HL-60/S4 treated with retinoic acid at 250 ng/mL for 4 days and 3 days (cell line): ENCODE data around the gene CEP70.

Source experiments
- in situ Hi-C: fragments of 300-500 bp; cut with MboI; formaldehyde crosslinking; loops from 2 replicates; pipeline ENCODE4 v1.7.0; 2022; ENCODE audit warnings: low sequenced_read_pairs

The CEP70 gene

GRCh38 chr3:138472141-138472825 lies 121.8 kb downstream of the CEP70 start:
- in situ Hi-C loops: no loop called here

GRCh38 chr3:138471481-138471880 lies 122.6 kb downstream of the CEP70 start:
- in situ Hi-C loops: no loop called here

GRCh38 chr3:138470687-138471086 lies 123.4 kb downstream of the CEP70 start:
- in situ Hi-C loops: no loop called here

DNA sequence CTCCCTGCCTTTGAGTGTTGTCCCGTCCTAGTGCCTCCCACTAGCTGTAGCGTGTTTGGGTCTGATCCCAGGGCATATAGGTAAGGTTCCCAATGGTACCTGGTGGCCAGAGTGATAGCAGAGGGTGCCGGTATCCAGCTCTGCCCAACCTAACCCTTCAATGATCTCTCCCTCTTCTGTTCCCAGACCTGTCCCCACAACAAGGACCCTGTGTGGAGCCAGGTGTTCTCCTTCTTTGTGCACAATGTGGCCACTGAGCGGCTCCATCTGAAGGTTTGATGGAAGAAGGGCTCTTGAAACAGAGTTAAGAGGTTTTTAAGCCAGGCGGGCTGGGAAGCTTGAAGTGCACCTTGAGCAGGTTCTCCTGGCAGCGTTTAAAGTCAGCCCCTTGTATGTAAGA lies 124.2 kb downstream of the CEP70 start:
- in situ Hi-C loops: no loop called here

DNA sequence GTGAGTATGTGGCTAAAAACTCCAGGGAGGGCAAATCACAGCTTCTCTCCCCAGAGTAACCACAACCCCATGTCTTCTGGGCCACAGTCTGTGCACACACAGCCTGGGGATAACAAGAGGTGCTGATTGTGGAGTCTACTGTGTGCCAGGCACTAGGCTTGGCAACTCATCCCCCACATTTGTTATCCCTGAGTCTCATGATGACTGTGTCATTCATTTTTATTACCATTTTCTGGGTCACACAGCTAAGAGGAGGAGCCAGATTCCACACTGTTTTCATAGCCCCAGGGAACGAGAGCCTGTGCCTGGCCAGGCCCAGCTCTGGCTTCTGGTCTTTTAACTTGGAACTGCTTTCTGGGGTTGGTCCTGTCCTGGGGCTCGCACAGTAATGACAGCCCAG lies 125.2 kb downstream of the CEP70 start:
- in situ Hi-C loops: no loop called here

DNA sequence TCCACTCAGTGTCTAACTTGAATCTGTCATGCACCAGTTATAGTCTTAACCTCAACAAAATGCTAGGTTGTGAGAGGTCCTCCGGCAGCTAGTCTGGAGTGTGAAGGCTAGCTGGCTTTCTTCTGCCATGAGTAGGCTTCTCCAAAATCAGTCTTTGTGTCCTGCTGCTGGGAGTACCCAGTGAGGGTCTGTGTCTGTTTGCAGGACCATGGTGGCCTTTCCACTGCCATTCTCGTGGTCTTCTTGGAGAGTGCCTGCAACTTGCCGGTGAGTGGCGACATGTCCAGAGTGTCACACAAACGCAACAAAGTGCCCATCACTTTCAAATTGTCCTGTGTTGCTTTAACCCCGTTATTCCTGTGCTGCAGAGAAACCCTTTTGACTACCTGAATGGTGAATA lies 125.6 kb downstream of the CEP70 start:
- in situ Hi-C loops: no loop called here

DNA sequence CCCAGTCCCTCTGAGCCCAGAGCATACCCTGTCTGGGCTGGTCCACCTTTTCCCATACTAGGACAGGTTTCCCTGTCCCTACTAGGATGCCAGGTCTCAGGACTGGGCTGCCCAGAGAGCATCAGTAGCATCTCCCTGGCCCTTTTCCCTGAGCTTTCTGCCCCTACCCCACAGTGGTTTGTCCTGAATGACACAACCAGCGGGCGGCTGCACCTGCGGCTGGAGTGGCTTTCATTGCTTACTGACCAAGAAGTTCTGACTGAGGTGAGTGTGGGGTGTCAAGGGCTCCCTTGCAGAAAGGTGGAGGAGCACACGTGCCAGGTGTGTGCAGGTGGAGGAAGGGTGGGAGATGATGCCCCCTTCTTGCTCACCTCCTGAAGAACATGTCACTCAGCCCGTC lies 126.1 kb downstream of the CEP70 start:
- in situ Hi-C loops: no loop called here

DNA sequence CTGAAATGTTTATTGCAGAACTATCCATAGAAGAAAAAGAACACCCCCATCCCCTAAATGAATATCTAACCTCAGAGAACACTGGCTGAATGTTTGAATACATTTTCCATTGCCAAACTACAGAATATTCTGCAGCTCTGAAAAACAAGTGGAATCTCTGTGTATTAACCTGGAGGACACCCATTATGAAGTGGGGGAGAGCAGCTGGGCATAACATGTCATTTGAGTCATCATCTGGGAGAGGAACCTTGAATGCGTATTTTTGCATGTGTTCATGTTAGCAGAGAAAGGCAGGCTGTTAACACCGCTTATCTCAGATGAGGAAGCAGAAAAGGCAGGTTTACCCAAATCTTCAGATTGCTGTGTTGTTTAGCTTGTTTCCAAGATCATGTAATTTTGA lies 128.1 kb downstream of the CEP70 start:
- in situ Hi-C loops: no loop called here

DNA sequence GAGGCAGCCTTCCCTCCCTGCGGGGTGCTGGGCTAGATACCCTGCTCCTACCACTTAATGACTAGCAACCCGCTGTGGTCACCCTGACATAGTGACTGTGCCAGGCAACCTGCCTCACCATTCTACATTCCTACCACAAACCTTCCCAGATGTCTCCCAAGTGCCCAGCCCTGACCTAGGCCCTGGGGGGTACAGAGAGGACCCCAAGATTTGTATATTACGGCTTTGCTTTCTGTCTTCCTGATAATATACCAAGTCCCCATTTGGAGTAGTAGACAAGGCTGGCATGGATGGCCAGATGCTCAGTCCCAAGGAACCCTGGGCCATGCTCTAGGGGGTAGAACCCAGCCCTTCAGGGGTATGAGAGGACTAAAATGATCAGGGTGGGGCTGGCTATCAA lies 128.6 kb downstream of the CEP70 start:
- in situ Hi-C loops: no loop called here

DNA sequence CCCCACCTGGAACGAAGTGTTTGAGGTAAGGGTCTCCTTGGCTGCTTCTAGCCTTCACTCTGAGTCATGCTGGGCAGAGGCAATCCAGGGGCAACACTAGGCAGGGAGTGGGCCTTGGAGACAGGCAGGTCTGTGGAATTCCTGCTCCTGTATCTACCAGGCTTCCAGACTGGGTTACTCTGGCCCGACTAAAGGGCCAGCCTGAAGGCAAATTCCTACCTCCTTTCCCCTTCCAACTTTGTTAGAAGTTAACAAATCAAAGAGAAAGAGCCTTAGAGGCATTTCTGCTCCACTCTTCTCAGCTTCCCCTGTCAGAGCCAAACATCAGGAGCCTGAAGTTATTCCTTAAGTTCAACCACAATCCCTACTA lies 129.6 kb downstream of the CEP70 start:
- in situ Hi-C loops: no loop called here

DNA sequence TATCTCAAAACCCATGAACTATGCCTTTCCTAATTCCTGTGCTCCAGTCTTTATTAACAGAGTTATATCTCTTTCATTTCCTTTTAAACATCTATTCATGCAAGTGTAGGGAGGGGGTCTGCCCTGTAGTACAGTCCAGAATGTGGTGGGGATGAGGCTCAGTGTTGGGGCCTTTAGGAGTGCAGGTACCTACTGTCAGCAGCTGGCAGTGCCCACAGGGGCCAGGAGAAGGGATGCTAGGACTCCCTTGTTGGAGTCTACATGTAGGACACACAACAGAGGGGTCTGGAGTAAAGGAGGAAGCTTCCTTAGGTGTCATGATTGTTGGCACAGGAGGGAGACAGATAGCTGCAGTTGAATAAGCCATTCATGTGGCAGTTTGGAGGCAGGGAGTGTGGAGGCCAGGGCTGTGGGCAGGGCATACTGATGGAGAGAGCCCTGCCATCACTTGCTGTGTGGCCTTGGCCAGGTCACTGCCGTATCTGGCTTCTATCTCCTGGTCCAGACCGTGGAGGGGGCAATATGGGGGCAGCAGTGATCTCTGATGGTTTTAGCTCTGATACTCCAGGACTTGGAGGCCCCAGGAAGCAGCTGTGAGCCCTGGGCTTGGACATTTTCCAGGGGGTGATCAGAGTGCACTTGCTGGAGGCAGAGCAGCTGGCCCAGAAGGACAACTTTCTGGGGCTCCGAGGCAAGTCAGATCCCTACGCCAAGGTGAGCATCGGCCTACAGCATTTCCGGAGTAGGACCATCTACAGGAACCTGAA lies 130.2 kb downstream of the CEP70 start:
- in situ Hi-C loops: no loop called here

- in situ Hi-C loops: no loop called here
Observed at GRCh38 chr3:138461896-138462295, 132.2 kb downstream of the CEP70 start.

GRCh38 chr3:138461246-138461645 lies 132.8 kb downstream of the CEP70 start:
- in situ Hi-C loops: no loop called here

DNA sequence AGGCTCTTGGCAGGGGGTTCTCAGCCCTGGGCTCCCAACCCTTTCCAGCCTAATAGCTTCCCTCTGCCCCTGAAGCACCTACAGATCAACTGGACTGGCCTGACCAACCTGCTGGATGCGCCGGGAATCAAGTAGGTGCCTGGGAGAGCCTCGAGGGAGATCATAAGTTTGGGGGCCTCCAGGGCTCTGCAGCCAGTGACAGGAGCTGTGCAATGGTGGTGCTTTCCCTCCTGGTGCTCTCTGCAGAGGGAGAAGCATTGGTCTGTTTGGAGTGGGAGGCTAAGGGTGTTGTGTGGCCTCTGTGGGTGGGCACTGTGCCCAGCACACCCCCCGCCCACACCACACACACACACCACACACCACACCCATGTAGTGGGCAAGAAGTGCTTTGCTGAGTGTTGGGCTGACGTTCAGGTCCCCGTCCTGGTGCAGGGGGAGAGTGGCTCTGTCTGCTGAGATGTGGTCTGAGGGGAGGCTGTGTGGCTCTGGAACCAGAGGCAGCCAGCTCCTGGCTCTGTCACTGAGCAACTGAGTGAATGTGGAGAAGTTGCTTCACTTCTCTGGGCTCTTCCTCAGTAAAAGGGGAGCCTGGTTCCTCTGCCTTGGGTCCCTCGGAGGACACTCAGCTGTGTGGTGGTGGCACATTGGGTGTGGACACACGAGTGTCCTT lies 133.4 kb downstream of the CEP70 start:
- in situ Hi-C loops: no loop called here

GRCh38 chr3:138459619-138460535 lies 134.2 kb downstream of the CEP70 start:
- in situ Hi-C loops: no loop called here

DNA sequence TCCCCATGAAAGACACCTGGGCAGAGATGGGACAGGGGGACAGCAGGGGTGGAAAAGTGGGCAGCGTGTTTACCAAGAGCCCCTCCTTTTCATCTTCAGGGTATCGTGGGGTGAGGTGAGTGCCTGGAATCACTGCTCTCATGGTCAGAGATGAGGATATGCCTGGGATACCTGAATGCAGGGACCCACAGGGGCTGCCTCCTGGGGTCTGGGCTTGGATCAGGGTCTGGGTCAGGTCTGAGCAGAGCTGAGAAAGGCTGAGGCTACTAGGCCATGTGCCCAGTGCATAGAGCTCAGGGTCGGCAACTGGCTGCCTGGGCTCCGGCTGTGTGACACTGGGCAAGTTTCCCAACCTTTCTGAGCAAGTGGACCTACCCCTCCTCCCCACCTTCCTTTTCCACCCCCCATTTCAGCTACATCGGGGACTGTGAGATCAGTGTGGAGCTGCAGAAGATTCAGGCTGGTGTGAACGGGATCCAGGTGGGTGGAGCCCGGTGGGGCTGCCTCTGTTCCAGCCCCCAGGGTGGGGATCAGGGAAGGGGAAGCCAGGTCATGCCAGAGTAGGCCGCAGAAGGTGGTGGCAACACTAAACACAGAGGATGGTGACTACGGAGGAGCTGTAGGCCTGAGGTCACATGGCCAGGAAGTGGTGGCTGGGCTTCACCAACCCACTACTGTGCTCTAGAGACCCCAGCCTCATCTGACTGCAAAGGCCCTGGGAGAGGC lies 135.1 kb downstream of the CEP70 start:
- in situ Hi-C loops: no loop called here

- in situ Hi-C loops: no loop called here
Observed at GRCh38 chr3:138457863-138458735, 136.0 kb downstream of the CEP70 start.

DNA sequence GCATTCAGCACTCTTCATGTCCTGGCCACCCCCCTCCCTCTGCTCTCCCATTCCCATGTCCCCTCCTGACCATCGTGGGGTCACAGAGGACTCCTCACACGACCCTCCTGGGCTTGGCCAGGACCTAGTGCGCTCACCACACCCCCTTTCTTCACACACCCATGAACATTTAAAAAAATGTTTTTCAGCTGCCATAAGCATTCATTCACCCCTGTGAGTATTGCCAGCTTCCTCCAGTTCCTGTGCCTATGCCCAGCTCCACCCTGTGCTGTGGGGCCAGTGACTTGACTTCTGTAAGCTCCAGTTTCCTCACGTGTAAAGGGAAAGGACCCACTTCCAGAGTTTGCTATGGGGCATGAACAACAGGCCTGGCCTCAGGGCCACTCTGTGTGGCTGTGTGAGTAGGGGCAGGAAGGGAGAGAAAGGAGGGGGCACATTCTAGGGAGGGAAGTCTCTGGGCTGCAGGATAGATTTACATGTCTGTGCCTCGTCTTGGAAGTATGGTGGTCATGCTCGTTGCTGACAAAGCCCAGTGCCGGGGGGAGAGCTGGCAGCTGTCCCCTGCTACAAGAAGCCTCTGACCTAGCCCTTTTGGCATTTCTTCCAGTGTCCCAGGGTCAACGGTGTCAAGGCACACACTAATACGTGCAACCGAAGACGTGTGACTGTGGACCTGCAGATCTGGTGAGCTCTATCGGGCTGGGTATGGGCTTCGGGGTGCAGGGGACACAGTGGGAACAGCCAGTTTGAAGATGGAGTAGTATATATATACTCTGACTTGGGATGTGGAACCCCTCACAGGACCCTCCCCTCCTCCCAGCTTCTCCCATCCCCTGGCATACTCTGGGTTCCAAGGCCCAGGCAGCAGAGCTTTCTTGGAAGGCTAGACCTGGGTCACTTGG lies 136.8 kb downstream of the CEP70 start:
- in situ Hi-C loops: no loop called here
